HG02840 (cell line): ENCODE measurements around the gene TRIP6.

Source experiments
- ATAC-seq: cut with Tn5 transposase; IDR thresholded peaks from one replicate; pipeline ENCODE4 v1.9.1; 2021; ENCODE audit warnings: mild to moderate bottlenecking, moderate library complexity, moderate number of reproducible peaks; ENCODE audit not compliant: unreplicated experiment, low FRiP score

TRIP6 gene

GRCh38 chr7:100867776-100868485, 744 bp downstream of the TRIP6 start:
- no peak for ATAC-seq

- ATAC-seq = no peak
Observed at GRCh38 chr7:100873599-100874299, 6.6 kb downstream of the TRIP6 start.

DNA sequence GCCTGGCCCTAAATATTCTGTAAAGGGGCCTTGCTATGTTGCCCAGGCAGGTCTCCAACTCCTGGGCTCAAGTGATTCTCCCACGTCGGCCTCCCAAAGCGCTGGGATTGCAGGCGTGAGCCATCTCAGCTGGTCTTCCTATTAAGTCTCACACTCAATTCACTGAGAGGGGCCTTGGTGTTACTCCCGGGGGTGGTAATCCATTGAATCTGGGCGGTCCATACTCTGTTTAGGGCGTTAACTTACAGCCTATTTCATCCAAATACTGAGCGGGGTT, 7.1 kb downstream of the TRIP6 start:
- no peak for ATAC-seq

- ATAC-seq = peak; percentile 89
Observed at GRCh38 chr7:100874577-100875355, 7.6 kb downstream of the TRIP6 start, which contains the start of gene SRRT. SRRT (plus strand) TSS chr7:100875103; CDS start chr7:100875591, 488 bp downstream.

DNA sequence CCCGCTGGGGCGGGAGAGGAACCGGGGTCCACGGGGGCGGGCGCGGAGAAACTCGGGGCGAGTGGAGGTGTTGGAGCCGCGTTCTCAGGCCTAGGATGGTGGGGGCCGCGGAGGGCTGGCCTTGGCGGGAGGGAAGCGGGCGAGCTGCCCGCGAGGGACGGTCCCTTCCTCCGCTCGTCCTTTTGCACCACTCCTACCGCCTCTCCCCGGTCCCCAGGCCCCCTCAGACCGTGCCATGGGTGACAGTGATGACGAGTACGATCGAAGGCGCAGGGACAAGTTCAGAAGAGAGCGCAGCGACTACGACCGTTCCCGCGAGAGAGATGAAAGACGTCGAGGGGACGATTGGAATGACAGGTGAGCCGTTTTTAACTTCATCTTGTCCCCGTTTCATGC, 8.2 kb downstream of the TRIP6 start:
- peak; percentile 17 for ATAC-seq

GRCh38 chr7:100878013-100878412, 10.8 kb downstream of the TRIP6 start:
- ATAC-seq = no peak

- ATAC-seq = no peak
Observed at GRCh38 chr7:100878685-100879084, 11.5 kb downstream of the TRIP6 start.

DNA sequence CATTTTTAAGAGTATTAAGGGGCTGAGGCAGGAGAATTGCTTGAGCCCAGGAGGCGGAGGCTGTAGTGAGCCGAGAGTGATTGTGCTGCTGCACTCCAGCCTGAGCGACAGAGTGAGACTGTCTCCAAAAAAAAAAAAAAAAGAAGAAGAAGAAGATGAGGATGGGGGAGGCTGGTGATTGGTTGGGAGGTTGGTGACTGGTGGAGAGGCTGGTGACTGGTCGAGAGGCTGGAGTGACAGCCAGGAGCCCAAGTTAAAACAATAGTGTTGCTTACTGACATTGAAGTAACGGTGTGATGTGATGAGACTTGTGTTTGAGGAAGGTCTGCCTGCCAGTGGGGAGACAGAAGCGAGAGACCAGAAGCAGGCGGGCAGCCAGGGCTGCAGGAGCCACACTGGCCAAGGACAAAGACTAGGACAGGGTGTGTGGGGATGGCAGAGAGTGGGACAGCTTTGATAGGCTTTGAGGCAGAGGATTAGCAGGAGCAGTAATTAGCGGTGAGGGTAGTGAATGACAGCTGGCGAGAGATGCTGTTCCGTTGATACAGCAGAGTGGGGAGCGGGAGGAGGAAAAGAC, 12.6 kb downstream of the TRIP6 start:
- ATAC-seq = no peak

DNA sequence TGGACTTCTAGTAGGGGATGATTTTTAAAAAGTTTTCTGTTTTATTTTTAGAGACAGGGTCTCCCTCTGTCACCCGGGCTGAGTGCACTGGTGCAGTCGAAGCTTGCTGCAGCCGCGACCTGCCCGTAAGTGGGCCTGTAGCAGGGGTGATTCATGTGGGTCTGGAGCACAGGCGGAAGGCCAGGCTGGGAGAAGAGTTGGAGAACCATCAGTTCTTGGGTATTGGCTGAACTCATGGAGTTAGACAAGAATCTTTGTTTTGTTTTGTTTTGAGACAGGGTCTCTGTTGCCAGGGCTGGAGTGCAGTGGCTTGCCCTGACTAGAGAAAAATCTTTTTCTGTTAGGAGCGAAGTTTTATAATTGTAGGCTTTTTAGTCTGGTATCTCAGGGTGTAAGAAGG, 13.5 kb downstream of the TRIP6 start:
- no peak for ATAC-seq

- ATAC-seq = no peak
Observed at GRCh38 chr7:100881136-100881535, 13.9 kb downstream of the TRIP6 start.

GRCh38 chr7:100882201-100882600, 15.0 kb downstream of the TRIP6 start:
- ATAC-seq = no peak

DNA sequence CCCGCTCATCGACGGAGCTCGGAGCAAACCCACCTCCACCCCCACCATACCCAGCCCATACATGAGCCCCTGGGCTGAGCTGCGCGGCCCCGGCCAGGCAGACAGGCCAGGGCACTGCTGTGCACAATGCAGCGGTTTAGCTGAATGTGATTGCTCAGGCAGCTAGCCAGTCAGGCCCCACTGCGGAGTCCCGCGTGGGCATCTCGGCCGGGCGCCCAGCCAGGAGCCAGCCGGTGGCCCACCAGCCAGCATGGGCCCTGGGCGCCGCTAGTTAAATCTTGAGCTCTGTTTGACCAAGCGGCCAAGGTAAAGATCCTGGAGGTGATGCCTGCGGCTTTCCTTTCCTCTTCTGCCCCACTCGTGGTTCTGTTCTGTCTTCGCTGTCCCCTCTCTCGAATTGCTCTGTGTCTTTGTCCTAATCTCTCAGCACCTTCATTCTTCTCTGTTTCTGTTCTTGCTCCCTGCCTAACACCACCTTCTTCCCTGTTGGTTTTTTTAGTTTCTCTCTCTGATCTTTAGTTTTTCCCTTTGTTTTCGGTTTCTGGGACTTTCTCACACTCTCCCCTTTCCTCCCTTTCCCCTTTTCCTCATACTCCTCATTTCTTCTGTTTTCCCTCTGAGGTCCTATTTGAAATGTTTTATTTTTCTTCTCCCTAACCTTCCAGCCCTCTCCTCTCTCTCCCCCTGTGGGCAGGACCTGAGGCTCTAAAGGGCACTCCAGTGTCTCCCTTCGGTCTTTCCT, 15.8 kb downstream of the TRIP6 start:
- ATAC-seq = no peak

- ATAC-seq = no peak
Observed at GRCh38 chr7:100884736-100885439, 17.7 kb downstream of the TRIP6 start.

DNA sequence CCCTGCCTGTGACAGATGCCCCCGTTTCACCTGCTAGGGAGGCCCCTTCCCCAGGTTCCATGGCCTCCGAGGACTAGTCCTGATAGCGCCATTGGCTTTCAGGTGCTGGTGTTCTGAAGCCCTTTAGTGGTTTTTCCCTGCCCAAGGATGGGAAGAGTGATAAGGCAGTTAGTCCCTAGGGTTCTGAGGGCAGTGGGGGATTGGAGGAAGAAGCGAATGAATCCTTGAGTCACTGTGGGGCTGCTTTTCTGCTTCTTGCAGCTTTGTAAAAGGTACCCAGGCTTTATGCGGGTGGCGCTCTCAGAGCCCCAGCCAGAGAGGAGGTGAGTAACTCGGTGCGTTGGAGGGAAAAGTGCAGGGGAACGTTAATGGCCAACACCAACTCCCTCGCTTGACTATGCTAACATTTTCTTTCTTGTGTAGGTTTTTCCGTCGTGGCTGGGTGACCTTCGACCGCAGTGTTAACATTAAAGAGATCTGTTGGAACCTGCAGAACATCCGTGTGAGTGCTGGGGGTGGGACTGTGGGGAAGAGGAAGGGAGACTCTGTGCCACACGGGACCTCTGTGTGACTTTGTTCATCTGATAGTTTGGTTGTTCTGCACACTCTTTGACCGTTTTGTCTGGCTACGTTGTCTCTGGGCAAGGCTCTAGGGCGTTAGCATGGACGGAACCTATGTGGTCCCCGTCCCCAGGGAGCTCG, 18.4 kb downstream of the TRIP6 start:
- no peak for ATAC-seq

- ATAC-seq = no peak
Observed at GRCh38 chr7:100886142-100886935, 19.2 kb downstream of the TRIP6 start.

- ATAC-seq = no peak
Observed at GRCh38 chr7:100886936-100887515, 19.8 kb downstream of the TRIP6 start.

- ATAC-seq = peak; percentile 34
Observed at GRCh38 chr7:100887516-100888290, 20.5 kb downstream of the TRIP6 start.
